Stomach (tissue), 4 donors: ENCODE measurements around the gene COL3A1.

ENCODE experiments used
- POLR2A ChIP-seq, 4 donors: fragments of 450-650 bp; IDR thresholded peaks; one replicate each; pipeline ENCODE4 v1.6.1; 2016; ENCODE audit warnings: antibody characterized with exemption in 4 of 4, control low read depth in 2 of 4, mild to moderate bottlenecking in 1 of 4, moderate library complexity in 1 of 4
- TF ChIP-seq, protein P1 (sequence below), 7 experiments: fragments of 450-650 bp in 4 of 7; fragments of 200-600 bp in 3 of 7; sonication (generic) in 3 of 7; IDR thresholded peaks; one replicate each; pipeline ENCODE4 v1.5.1; 2016 to 2019; ENCODE audit warnings: antibody characterized with exemption in 7 of 7, control low read depth in 2 of 7, mild to moderate bottlenecking in 1 of 7

DNA sequence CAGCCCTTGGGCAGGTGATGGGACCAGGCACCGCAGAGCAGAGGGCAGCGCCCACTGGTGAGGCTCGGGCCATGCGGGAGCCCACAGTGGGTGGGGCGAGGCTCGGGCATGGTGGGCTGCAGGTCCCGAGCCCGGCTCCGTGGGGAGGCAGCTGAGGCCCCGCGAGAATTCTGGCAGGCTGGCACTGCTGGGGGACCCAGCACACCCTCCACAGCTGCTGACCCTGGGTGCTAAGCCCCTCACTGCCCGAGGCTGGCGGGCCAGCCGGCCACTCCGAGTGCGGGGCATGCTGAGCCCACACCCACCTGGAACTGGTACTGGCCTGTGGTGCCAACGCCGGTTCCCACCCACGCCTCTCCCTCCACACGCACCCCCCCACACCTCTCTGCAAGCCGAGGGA is 29.7 kb upstream of the COL3A1 start:
- TF ChIP-seq, protein P1, sequence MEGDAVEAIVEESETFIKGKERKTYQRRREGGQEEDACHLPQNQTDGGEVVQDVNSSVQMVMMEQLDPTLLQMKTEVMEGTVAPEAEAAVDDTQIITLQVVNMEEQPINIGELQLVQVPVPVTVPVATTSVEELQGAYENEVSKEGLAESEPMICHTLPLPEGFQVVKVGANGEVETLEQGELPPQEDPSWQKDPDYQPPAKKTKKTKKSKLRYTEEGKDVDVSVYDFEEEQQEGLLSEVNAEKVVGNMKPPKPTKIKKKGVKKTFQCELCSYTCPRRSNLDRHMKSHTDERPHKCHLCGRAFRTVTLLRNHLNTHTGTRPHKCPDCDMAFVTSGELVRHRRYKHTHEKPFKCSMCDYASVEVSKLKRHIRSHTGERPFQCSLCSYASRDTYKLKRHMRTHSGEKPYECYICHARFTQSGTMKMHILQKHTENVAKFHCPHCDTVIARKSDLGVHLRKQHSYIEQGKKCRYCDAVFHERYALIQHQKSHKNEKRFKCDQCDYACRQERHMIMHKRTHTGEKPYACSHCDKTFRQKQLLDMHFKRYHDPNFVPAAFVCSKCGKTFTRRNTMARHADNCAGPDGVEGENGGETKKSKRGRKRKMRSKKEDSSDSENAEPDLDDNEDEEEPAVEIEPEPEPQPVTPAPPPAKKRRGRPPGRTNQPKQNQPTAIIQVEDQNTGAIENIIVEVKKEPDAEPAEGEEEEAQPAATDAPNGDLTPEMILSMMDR (IDR thresholded peaks at IDR 0.05): no peak
- no peak for TF ChIP-seq POLR2A (IDR thresholded peaks at IDR 0.05)
